DOHH2 (cell line): Measurements from ENCODE around the gene TPCN2.

Experiments
- H3F3A ChIP-seq: fragments of 200-600 bp; sonication (generic), shearing (Covaris generic); 2 replicates; pipeline ENCODE4 v1.6.0; 2016; ENCODE audit warnings: antibody characterized with exemption, mild to moderate bottlenecking; ENCODE audit not compliant: control insufficient read depth, insufficient read depth
- H3K27ac ChIP-seq: fragments of 200-600 bp; sonication (generic); 2 replicates; pipeline ENCODE4 v1.5.1; 2014; ENCODE audit warnings: low read depth, mild to moderate bottlenecking, low read length, moderate library complexity
- H3K27me3 ChIP-seq: fragments of 200-600 bp; sonication (generic); 2 replicates; pipeline ENCODE4 v1.6.1; 2014; ENCODE audit warnings: mild to moderate bottlenecking, low read length, mixed read lengths; ENCODE audit not compliant: control insufficient read depth
- H3K36me3 ChIP-seq: fragments of 200-600 bp; sonication (generic); 2 replicates; pipeline ENCODE4 v1.6.1; 2014; ENCODE audit warnings: mild to moderate bottlenecking, low read length, moderate library complexity, mixed read lengths; ENCODE audit not compliant: control insufficient read depth
- H3K4me1 ChIP-seq: fragments of 200-600 bp; sonication (generic); 2 replicates; pipeline ENCODE4 v1.6.1; 2014; ENCODE audit warnings: mild to moderate bottlenecking, low read length, mixed read lengths; ENCODE audit not compliant: control insufficient read depth
- H3K4me2 ChIP-seq: fragments of 200-600 bp; sonication (generic); 2 replicates; pipeline ENCODE4 v1.6.0; 2014; ENCODE audit warnings: mild to moderate bottlenecking, low read length, moderate library complexity
- H3K4me3 ChIP-seq: fragments of 200-600 bp; sonication (generic); 2 replicates; pipeline ENCODE4 v1.5.1; 2014; ENCODE audit warnings: mild to moderate bottlenecking, low read length, mixed read lengths
- H3K79me2 ChIP-seq: fragments of 200-600 bp; sonication (generic); 2 replicates; pipeline ENCODE4 v1.6.1; 2014; ENCODE audit warnings: mild to moderate bottlenecking, low read length, mixed read lengths; ENCODE audit not compliant: control insufficient read depth
- H3K9me2 ChIP-seq: fragments of 200-600 bp; sonication (generic); replicated peaks from 2 replicates; pipeline ENCODE4 v1.6.1; 2014; ENCODE audit warnings: mild to moderate bottlenecking, low read length, mixed read lengths; ENCODE audit not compliant: control insufficient read depth
- H3K9me3 ChIP-seq: fragments of 200-600 bp; sonication (generic); 2 replicates; pipeline ENCODE4 v1.6.1; 2014; ENCODE audit warnings: antibody characterized with exemption, low read length, mixed read lengths; ENCODE audit not compliant: control insufficient read depth, insufficient read depth
- H4K20me1 ChIP-seq: fragments of 200-600 bp; sonication (generic); 2 replicates; pipeline ENCODE4 v1.6.0; 2014; ENCODE audit warnings: low read depth, mild to moderate bottlenecking, antibody characterized with exemption, low read length, moderate library complexity; ENCODE audit not compliant: control insufficient read depth, insufficient read depth
- EZH2phosphoT487 ChIP-seq: fragments of 200-600 bp; sonication (generic); IDR thresholded peaks from 2 replicates; pipeline ENCODE4 v1.6.1; 2017; ENCODE audit warnings: borderline replicate concordance, mild to moderate bottlenecking, antibody characterized with exemption, low read length, moderate library complexity, mixed read lengths
- TF ChIP-seq, protein P1 (sequence below): fragments of 200-600 bp; sonication (generic); IDR thresholded peaks from one replicate; pipeline ENCODE4 v1.5.1; 2014; ENCODE audit warnings: antibody characterized with exemption, mild to moderate bottlenecking, low read depth, low read length; ENCODE audit not compliant: poor library complexity, severe bottlenecking

Gene TPCN2

DNA sequence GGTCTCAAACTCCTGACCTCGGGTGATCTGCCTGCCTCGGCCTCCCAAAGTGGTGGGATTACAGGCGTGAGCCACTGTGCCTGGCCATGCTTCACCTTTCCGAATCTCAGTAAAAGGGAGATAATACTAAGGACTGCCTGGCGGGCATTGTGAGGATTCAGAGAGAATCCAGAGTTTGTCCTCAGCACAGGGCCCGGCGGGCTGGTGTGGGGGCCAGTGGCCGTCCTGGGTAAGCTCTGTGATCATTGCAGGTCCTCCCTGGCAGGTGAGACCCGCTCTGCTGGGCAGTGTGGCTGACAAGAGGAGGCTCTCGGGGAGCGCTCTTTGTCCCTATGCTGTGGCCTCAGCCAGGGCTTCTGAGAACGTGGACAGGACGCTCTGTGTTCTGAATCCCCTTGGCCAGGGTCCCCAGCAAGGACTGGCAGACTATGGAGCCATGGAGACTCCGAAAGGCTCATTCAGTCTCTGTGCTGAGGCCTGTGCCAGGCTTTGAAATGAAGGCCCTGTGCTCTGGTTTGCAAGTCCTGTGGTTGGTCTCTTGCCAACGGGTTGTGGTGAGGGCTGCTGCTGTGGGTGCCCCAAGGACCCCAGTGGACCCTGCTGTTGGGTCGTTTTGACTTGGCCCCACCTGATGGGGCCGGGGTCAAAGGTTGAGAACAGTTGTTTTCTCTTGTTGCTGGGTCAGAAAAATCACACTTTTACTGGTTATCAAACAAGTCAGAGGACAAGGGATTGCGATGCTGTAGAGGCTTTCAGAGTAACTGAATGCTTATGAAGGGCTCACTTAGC, 2.1 kb downstream of the TPCN2 start:
- H4K20me1 ChIP-seq: peaks cover 3% of the 10 kb centered on the region; the same call in 1 of the 2 replicates
- H3K9me3 ChIP-seq: no peaks in the 10 kb centered on the region
- H3K4me2 ChIP-seq: peak overlapping the region; percentile 52
- H3K36me3 ChIP-seq: peaks cover 24% of the 10 kb centered on the region
- H3K4me3 ChIP-seq: peak overlapping the region; percentile 48
- H3K9me2 ChIP-seq: no peaks in the 10 kb centered on the region
- peaks cover 62% of the 10 kb centered on the region for H3K79me2 ChIP-seq
- no peak for TF ChIP-seq EZH2phosphoT487
- TF ChIP-seq, protein P1, sequence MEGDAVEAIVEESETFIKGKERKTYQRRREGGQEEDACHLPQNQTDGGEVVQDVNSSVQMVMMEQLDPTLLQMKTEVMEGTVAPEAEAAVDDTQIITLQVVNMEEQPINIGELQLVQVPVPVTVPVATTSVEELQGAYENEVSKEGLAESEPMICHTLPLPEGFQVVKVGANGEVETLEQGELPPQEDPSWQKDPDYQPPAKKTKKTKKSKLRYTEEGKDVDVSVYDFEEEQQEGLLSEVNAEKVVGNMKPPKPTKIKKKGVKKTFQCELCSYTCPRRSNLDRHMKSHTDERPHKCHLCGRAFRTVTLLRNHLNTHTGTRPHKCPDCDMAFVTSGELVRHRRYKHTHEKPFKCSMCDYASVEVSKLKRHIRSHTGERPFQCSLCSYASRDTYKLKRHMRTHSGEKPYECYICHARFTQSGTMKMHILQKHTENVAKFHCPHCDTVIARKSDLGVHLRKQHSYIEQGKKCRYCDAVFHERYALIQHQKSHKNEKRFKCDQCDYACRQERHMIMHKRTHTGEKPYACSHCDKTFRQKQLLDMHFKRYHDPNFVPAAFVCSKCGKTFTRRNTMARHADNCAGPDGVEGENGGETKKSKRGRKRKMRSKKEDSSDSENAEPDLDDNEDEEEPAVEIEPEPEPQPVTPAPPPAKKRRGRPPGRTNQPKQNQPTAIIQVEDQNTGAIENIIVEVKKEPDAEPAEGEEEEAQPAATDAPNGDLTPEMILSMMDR: no peak
- peaks cover 72% of the 10 kb centered on the region for H3K4me1 ChIP-seq
- no peaks in the 10 kb centered on the region for H3K27me3 ChIP-seq
- H3F3A ChIP-seq: peaks cover 5% of the 10 kb centered on the region; the same call in 1 of the 2 replicates
- H3K27ac ChIP-seq: peak overlapping the region; percentile 21; the same call in 1 of the 2 replicates

- H3K4me2 ChIP-seq: peak overlapping the region; percentile 52
Observed at GRCh38 chr11:69051381-69052342, 2.9 kb downstream of the TPCN2 start.

DNA sequence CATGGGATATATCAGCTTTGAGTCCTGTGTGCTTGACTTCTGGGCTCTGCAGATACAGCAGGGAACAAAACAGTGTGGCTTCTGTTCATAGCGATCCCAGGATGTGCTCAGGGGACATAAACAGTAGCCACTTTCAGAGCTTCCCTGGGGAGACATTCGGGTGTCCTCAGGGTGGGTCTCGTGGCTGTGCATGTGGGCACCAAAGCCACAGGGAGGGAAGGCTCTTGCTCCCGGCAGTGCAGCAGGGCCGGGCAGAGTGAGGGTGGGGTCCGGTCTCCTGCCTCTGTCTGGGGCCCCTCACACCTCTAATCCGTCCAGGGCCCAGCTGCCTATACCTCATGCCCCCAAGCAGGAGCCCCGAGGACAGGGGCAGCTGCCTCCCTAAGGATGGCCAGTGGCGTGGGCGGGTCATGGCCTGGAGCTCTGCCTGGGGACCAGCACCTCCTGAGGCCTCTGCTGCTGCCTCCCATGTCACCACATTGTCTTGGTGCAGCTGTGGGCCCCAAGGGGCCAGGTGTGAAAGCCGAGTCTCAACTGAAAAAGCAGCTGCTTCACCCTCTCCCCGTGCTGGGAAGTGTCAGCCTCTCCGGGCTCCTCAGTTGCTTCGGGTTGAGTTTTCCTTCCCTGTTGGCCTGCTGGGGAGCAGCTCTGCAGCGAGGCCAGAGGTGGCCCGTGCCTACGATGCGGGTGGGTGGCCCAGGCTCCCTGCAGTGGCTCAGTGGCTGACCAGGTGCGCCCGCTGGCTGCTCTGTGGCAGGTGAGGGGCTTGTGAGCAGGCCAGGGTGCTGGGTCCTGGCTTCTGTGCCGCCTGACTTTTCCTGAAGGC, 3.8 kb downstream of the TPCN2 start:
- Histone ChIP-seq H3K79me2 (peaks cover 69% of the 10 kb centered on the region), H3K4me1 (peaks cover 86% of the 10 kb centered on the region), H3F3A (peaks cover 5% of the 10 kb centered on the region; the same call in 1 of the 2 replicates), H3K36me3 (peaks cover 30% of the 10 kb centered on the region), H3K4me2 (peak overlapping the region; percentile 52), H4K20me1 (peaks cover 3% of the 10 kb centered on the region; the same call in 1 of the 2 replicates), H3K9me2 (no peaks in the 10 kb centered on the region), H3K4me3 (peak overlapping the region; percentile 48), H3K27me3 (no peaks in the 10 kb centered on the region), H3K9me3 (no peaks in the 10 kb centered on the region), H3K27ac (peak overlapping the region; percentile 10; the same call in 1 of the 2 replicates)
- TF ChIP-seq EZH2phosphoT487: no peak

More at GRCh38 chr11:69051381-69052342, 2.9 kb downstream of the TPCN2 start:
- Histone ChIP-seq H3K4me3 (peak overlapping the region; percentile 48), H3K27me3 (no peaks in the 10 kb centered on the region), H3F3A (peaks cover 5% of the 10 kb centered on the region; the same call in 1 of the 2 replicates), H3K9me2 (no peaks in the 10 kb centered on the region), H3K9me3 (no peaks in the 10 kb centered on the region), H3K27ac (peak overlapping the region; percentile 21; the same call in 1 of the 2 replicates), H3K79me2 (peaks cover 62% of the 10 kb centered on the region), H3K36me3 (peaks cover 24% of the 10 kb centered on the region), H3K4me1 (peaks cover 81% of the 10 kb centered on the region), H4K20me1 (peaks cover 3% of the 10 kb centered on the region; the same call in 1 of the 2 replicates)
- TF ChIP-seq EZH2phosphoT487: no peak
- TF ChIP-seq, protein P1: no peak
